ENCODE data around the gene CDKL4.
"Not testable (repeated sequence)": the region's sequence is repeated elsewhere in the genome, so short reads cannot be mapped to it uniquely, and the experiment has no call there.

The CDKL4 gene

GRCh38 chr2:39142904-39143605 is 100.7 kb downstream of the CDKL4 start:
- no peak for DNase-seq (ENCODE audit: low read depth in 2 of 2)

GRCh38 chr2:39141334-39142271 is 102.2 kb downstream of the CDKL4 start:
- DNase-seq (ENCODE audit: low read depth in 2 of 2): no peak

GRCh38 chr2:39140948-39141333 is 102.8 kb downstream of the CDKL4 start:
- not testable (repeated sequence) for DNase-seq (ENCODE audit: low read depth in 2 of 2)

- no peak for DNase-seq (ENCODE audit: low read depth in 2 of 2)
Observed at GRCh38 chr2:39140322-39140847, 103.4 kb downstream of the CDKL4 start.

GRCh38 chr2:39139511-39140237 is 104.1 kb downstream of the CDKL4 start:
- no peak for DNase-seq (ENCODE audit: low read depth in 2 of 2)

GRCh38 chr2:39138837-39139211 is 104.9 kb downstream of the CDKL4 start:
- DNase-seq (ENCODE audit: low read depth in 2 of 2): no peak

- DNase-seq (ENCODE audit: low read depth in 2 of 2): not testable (repeated sequence)
Observed at GRCh38 chr2:39138187-39138836, 105.5 kb downstream of the CDKL4 start.

GRCh38 chr2:39136799-39137198 is 107.0 kb downstream of the CDKL4 start:
- no peak for DNase-seq (ENCODE audit: low read depth in 2 of 2)

- no peak for DNase-seq (ENCODE audit: low read depth in 2 of 2)
Observed at GRCh38 chr2:39135690-39136259, 108.0 kb downstream of the CDKL4 start.

GRCh38 chr2:39133215-39133851 is 110.4 kb downstream of the CDKL4 start:
- no peak for DNase-seq (ENCODE audit: low read depth in 2 of 2)

- DNase-seq (ENCODE audit: low read depth in 2 of 2): peak; percentile 46 to 70
Observed at GRCh38 chr2:39128919-39129391, 114.8 kb downstream of the CDKL4 start.

- peak; percentile 16 to 21 for DNase-seq (ENCODE audit: low read depth in 2 of 2)
Observed at GRCh38 chr2:39127973-39128372, 115.8 kb downstream of the CDKL4 start.
